ENCODE results near the gene LRMDA.
"Not testable (repeated sequence)": the region's sequence is repeated elsewhere in the genome, so short reads cannot be mapped to it uniquely, and the experiment has no call there.

LRMDA gene

DNA sequence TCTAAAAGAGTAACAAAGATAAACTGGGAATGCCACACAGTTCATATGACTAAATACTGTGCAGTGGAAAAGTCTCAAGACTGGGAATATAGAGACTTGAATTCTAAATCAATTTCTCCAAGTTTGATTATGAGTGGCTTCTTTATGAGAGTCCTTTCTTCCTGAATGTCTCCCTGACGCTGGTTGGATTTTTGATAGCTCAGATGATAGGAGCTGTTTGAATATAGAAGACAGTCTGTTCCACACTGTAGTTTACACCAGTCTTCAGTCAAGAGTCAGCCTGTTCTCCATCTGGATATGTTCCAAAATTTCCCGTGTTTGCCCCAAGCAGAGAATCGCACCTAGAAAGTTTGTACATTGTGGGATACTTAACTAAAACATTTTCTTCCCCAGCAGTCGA is 173.7 kb downstream of the LRMDA start:
- in situ Hi-C loops (cut with MboI; ENCODE audit: low sequenced_read_pairs): no loop called here

DNA sequence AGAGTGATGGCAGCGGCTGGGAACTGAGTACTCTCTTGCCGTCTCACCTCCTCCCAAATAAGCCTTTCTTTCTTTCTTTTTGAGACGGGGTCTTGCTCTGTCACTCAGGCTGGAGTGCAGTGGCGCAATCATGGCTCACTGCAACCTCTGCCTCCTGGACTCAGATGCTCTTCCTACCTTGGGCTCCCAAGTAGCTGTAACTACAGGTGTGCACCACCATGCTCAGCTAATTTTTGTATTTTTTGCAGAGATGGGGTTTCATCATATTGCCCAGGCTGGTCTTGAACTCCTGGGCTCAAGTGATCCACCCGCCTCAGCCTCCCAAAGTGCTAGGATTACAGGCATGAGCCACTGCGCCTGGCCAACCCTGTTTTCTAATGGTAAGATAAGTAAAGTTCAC is 174.4 kb downstream of the LRMDA start:
- in situ Hi-C loops (cut with MboI; ENCODE audit: low sequenced_read_pairs): not testable (repeated sequence)

DNA sequence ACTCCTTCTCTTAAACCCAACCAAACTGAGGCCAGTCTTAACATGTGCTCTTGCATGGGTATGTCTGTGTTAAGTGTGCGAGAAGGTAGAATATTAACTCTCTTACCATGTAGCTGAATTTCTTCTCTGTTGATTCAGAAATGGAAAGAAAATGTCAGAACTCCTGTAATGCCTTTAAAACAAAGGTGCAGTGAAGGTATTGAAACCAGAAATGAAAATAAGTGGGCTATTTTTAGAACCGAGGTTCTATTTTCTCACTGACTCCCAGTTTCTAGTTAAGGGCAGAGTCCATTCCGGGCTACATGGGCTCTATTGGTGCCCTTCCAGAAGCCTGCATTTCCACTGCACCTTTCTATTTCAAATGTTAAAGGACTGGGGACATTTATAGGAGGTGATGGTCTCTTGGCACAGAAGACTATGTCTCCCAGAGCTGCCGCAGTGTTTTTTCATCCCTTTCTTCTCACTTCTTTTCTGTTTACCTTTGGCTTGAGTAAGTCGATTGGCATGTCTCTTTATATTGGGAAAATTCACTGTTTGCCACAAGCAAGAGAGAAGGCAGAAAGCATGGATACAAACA is 174.9 kb downstream of the LRMDA start:
- in situ Hi-C loops (cut with MboI; ENCODE audit: low sequenced_read_pairs): no loop called here

DNA sequence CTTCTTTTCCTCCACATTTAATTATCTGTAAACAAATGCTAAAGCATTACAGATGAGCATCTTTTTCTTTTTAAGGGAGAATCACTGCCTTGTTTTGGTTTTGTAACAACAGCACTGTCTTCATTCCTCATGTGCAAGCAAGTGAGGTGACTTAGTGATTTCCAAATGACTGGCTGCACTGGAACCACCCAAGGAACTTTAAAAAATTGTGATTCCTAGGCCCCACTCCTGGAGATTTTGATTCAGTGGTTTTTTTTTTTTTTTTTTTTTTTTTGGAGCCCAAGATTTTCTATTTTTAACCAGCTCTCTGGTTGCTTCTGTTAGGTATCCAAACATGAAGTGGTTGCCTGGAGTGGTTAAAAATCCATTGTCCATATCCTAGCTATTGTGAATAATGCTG is 176.2 kb downstream of the LRMDA start:
- in situ Hi-C loops (cut with MboI; ENCODE audit: low sequenced_read_pairs): no loop called here

DNA sequence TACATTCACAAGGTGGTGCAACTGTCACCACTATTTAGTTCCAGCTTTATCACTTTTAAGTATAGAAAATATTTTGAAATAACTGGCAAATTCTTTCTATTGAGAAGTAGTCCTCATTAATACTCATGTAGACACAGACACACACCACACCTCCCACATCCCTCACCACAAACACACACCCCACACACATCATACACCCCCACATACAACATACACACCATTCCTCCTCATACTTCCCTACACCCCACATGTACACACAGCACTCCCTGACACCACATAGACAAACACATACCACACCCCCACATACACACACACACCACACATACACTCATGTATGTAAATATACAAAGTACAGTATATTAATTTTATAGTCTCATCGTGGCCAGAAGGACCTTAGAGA is 178.8 kb downstream of the LRMDA start:
- in situ Hi-C loops (cut with MboI; ENCODE audit: low sequenced_read_pairs): no loop called here

DNA sequence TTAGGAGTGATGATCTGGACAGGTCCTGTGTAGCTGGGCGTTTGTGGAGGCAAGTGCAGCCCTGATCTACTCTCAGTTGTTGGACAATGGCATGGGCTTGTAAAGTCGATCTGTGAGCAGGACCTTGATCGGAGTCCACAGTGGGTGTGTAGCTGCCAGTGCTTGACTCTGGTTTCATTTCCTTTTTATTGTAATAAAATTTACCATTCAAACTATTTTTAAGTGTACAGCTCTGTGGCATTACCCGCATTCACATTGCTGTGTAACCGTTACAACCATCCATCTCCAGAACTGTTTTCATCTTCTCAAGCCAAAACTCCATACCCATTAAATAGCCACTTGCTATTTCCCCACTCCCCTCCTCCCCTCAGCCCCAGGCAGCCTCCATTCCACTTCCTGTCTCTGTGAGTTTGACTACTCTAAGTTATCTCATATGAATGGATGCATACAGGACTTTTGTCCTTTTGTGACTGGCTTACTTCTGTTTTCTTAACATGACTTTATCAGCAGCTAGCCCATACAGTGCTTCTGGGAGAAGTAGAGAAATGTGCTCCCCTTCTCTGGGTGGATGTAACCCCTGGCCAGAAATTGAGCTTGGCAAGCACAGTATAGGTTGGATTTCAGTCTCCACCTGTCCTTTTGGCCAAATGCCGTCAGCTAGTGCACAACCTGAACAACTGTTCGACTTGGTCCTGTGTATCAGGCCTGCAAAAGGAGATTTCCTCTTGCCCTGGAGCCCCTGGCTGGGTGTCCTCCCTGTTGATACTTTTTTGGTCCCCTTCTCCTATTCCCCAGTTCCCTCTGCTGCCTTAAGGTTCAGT is 180.0 kb downstream of the LRMDA start:
- in situ Hi-C loops (cut with MboI; ENCODE audit: low sequenced_read_pairs): no loop called here

DNA sequence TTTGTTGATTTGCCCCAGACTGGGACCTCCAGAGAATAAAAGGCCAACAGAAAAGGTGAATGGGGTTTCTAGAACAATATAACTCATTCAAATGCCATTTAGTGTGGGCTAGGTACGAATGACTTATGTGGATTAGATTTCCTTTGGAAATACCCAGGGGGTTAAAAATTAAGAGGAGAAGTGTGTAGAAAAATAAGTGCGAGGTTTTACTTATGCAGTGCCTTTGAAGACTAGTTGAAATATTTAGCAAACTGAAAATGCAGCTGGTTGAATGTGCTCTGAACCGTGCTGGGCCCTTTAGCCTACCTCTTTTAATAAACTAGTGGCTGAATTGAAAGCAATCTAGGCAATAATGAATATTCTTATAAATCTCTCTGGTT is 180.6 kb downstream of the LRMDA start:
- in situ Hi-C loops (cut with MboI; ENCODE audit: low sequenced_read_pairs): no loop called here

DNA sequence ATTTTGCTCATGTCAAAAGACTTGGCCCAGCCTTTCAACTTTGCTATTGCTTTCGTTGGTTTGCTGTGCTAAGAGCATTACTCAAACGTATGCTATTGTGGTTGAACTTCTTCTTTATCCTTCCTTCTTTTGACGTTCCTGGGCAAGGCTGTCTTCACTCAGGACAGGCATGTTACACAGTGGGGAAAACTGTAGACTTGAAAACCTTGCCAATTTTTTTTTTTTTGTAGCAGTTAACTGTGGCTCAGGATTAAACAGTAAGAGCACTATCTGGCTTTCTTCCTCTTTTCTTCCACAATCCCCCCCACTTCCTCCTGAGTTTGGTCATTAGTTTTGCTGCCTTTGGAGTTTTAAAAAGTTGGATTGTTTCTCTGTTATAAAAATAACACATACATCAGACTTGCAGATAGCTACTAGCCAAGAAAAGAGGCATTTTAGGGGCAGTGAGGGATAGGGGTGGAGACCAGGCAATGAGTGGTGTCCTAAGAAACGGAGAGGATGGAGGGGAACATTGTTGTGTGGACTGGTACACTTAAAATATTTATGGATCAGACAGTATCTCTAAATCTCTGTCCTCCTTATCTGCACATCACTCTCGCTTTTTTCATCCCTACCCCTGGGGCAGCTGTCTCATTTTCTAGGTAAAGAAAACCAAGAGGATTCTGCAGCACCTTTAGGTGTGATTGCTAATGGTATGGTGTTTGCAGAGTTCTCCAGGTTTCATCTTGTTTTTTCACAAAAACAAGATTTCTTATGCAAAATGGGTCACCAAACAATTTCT is 181.7 kb downstream of the LRMDA start:
- in situ Hi-C loops (cut with MboI; ENCODE audit: low sequenced_read_pairs): no loop called here

DNA sequence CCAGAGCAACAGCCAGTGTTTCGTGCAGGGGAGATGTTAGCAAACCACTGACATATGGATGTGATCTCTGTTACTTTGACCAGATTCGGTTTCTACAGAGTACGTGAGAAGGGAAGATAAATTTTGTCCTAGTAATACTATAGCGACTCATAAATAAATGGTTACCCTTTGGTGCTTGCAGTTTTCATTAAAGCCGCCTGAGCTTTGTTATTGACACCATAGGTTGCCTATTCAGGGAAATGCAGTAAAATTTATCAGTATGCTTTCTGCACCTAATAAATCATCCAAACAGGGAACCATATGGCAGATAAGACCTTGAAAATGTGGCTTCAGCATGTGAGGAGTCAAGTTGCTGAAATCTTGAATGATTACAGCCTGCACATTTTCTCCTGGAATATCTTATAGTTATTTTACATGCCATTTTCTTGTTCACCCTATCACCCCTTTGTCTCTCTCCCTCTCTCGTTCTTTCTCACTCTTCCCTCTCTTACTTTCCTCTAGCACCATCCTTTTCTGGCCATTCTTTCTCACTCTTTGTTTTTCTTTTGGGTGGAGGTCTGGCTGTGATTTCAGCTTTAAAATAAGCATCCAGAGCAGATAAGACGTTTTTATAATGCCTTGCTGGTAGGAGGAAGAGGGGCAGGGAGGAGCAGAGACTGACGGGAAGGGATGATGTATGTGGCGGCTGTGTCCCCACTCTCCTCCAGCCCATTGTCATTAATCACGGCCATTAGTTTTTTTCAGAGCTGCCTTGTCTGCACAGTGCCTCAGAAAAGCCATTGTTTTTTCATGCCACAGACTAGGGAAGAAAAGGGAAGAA is 182.5 kb downstream of the LRMDA start:
- in situ Hi-C loops (cut with MboI; ENCODE audit: low sequenced_read_pairs): no loop called here

DNA sequence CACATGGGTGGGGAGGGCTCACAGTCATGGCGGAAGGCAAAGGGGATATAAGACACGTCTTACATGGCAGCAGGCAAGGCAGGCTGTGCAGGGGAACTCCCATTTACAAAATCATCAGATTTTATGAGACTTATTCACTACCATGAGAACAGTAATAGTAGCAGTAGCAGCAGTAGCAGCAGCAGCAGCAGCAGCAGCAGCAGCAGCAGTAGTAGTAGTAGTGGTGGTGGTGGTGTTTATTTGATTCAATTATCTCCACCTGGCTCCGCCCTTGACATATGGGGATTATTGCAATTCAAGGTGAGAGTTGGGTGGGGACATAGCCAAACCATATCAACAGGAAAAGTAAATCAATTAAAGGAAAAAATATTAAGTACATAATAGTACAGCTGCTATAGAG is 184.7 kb downstream of the LRMDA start:
- in situ Hi-C loops (cut with MboI; ENCODE audit: low sequenced_read_pairs): no loop called here

DNA sequence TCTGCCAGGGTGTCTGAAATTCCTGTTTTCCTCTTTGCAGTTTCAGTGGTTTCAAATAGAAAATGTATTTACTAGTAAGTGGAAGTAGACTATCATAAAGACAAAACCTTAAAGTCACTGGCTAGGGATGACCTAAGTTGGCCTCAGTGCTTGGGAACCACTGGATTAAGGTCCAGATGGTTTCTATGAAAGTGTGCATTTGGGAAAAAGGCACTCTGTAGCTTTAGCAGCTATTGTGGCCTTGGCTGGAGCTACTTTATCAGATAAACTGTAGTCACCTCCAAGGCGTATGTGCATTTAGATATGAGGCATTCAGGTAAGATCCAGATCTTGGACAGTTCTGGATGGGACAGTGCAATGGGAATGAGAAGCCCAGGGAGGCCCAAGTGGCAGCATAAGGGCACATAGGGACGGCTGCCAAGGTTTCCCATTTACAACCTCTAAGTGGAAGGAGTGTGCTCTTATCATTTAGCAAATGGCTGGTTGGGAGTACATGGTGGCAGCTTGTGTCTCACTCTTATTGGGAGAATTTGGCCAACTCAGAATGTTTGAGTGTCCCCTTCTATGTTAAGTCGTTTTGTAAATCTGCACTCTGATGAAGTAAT is 185.6 kb downstream of the LRMDA start:
- in situ Hi-C loops (cut with MboI; ENCODE audit: low sequenced_read_pairs): no loop called here

DNA sequence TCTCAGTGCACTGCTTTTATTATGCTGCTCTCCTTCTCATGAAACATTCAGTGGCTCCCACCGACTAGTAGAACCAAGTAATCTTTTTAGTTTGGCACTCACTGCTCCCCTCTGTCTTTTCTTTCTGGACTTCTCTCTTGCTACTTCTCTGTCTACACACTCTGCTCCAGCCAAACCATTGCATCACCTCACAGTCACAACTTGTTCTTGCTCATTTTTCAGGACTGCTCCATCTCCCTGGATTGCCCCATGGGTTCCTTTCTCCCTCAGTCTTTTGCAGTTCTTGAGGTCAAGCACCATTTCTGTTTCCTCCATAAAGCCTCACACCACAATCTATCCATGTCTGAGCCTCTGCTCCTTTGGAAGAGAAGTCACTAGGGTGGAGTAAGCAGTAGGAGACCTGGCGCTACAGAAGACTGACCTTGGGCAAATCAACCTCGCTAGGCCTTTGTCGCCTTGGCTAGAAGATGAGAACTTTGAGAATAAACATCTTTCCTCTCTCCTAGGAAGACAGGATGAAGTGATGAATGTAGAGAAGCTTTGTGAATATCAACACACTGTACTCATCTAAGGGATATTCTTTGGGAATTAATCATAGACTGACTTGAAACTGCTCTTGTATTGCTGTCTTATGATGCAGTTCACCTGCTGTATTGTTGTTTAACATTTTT is 186.2 kb downstream of the LRMDA start:
- in situ Hi-C loops (cut with MboI; ENCODE audit: low sequenced_read_pairs): no loop called here

DNA sequence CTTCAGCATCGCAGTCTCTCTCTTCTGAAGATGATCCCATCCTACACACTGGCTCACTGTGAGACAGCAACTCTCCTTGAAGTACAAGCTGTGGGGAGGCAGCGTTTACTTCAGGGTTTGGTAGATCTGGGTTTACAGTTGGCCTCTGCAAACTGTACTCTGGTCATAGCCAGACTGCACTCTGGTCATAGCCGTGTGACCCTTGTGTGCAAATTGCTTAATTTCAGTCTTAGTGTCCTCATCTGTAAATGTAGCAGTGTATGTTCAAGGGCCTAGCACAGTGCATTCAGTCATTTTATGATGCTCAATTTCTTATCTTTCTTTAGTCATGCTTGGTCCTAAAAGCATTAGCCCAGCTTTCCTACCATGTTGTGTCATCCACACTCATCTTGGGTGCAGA is 188.2 kb downstream of the LRMDA start:
- in situ Hi-C loops (cut with MboI; ENCODE audit: low sequenced_read_pairs): no loop called here

DNA sequence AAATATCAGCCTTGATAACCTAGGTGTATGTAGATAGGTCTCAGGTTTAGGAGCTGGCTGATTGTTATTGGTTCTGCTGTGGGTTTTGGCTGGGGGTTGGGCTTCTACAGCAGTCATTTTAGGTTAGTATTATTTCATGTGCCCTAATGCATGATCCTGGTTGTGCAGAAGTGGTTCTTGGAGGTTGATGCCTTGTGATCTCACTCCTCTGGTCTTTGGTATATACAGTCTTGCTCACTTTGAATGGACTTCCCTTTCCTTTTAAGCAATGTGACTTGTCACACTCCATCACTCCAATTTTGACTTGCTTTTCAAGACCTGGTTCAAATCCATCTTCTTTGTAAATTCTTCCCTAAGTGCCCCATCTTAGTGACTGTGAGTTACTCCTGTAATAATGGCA is 188.9 kb downstream of the LRMDA start:
- in situ Hi-C loops (cut with MboI; ENCODE audit: low sequenced_read_pairs): no loop called here

DNA sequence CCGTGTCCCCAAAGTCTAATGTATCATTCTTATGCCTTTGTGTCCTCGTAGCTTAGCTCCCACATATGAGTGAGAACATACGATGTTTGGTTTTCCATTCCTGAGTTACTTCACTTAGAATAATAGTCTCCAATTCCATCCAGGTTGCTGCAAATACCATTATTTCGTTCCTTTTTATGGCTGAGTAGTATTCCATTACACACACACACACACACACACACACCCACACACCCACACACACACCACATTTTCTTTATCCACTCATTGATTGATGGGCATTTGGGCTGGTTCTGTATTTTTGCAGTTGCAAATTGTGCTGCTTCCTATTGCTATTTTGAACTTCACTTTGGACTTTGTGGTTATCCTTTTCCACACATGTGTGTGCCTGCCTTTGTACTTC is 189.6 kb downstream of the LRMDA start:
- in situ Hi-C loops (cut with MboI; ENCODE audit: low sequenced_read_pairs): not testable (repeated sequence)

DNA sequence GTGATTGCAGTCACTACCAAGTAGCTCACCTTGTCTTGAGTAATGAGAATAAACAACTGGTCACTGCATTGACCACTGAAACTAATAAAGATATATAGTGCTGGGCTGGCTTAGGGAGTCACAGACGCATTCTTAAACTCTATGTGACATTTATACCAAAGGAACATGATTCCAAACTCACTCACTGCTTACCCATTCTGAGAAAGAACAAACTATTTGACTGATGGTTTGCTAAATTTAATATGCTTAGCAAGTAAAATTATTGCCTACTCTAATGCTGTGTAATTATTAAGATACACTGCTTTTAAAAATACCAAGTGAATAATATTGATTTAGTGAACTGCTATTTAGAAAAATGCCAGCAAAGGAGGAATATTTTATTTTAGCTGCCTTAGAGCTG is 191.1 kb downstream of the LRMDA start:
- in situ Hi-C loops (cut with MboI; ENCODE audit: low sequenced_read_pairs): no loop called here

DNA sequence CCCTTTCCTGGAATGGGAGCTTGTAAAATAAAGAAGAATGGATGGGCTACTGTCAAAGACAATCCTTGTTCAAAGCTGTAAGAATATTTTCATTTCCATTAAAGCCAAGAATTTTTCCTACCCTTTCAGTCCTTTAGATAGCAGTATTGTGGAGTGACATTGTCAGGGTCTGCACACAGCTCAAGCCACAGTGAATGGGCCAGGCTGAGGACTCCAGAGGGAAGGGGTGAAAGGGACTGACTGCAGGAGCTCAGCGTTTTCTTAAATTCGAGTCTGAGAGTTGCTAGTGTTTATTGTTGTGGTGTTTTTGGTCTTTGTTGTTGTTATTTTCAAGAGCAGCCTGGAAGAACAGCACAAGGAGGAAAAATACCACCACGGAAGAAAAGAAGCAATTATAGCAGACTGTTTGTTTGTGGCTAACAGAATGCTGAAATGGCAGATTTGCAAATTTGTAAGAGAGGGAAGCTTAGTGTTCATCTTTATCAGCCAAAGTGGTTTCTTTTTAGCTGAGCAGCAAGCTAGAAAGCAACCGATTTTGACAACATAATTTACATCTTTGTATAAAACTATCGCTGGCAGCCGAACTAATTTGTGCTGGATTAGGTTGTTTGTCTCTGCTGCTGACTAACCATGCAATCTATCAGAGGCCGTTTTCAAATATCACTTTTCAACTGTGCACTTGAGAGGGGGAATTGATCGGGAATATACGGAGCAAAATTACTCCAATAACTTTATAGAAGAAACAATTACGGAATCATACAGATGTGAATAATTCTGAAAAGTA is 192.1 kb downstream of the LRMDA start:
- in situ Hi-C loops (cut with MboI; ENCODE audit: low sequenced_read_pairs): no loop called here

DNA sequence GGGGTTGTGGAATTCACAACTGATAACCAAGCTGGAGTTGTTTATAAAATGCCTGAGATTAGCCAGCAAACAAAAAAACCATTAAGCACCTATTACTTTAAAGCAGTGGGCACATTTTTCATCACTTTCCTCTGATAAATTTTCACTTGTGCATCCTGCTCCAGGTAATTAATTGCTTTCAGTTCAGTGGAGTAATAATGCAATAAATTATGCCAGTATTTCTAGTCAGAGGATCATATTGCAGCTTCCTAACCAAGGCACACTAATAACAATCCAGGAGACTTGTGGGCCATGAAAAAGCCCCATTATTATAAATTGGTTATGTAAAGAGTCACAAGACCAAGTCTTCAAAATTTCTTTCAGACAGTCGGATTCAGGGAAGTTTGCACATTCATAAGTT is 193.2 kb downstream of the LRMDA start:
- in situ Hi-C loops (cut with MboI; ENCODE audit: low sequenced_read_pairs): no loop called here

DNA sequence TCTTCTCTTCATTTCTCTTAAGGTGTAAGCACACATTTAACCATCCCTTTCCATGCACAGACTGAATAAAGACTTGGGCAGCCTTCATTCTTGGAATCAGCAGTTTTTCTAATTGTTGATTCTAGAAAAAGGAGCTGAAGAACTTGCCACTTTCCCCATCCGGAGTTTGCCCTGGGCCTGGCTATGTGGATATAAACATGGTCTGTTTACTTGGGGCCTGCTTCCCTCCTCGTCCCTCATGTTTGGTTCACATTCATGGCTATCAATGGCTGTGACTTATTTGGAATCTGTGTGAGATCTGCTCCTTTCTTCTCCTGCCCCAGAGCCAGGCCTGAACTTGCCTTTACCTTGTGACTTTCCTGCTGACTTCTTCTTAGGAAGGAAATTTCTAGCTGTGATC is 199.3 kb downstream of the LRMDA start:
- in situ Hi-C loops (cut with MboI; ENCODE audit: low sequenced_read_pairs): no loop called here

Data from hTERT RPE-1 (cell line).